DOHH2 (cell line): ENCODE results near the gene ARID5A.

Experiments used
- H3F3A ChIP-seq: fragments of 200-600 bp; sonication (generic), shearing (Covaris generic); 2 replicates; pipeline ENCODE4 v1.6.0; 2016; ENCODE audit warnings: antibody characterized with exemption, mild to moderate bottlenecking; ENCODE audit not compliant: control insufficient read depth, insufficient read depth
- H3K27ac ChIP-seq: fragments of 200-600 bp; sonication (generic); 2 replicates; pipeline ENCODE4 v1.5.1; 2014; ENCODE audit warnings: low read depth, mild to moderate bottlenecking, low read length, moderate library complexity
- H3K27me3 ChIP-seq: fragments of 200-600 bp; sonication (generic); 2 replicates; pipeline ENCODE4 v1.6.1; 2014; ENCODE audit warnings: mild to moderate bottlenecking, low read length, mixed read lengths; ENCODE audit not compliant: control insufficient read depth
- H3K36me3 ChIP-seq: fragments of 200-600 bp; sonication (generic); 2 replicates; pipeline ENCODE4 v1.6.1; 2014; ENCODE audit warnings: mild to moderate bottlenecking, low read length, moderate library complexity, mixed read lengths; ENCODE audit not compliant: control insufficient read depth
- H3K4me1 ChIP-seq: fragments of 200-600 bp; sonication (generic); 2 replicates; pipeline ENCODE4 v1.6.1; 2014; ENCODE audit warnings: mild to moderate bottlenecking, low read length, mixed read lengths; ENCODE audit not compliant: control insufficient read depth
- H3K4me2 ChIP-seq: fragments of 200-600 bp; sonication (generic); 2 replicates; pipeline ENCODE4 v1.6.0; 2014; ENCODE audit warnings: mild to moderate bottlenecking, low read length, moderate library complexity
- H3K4me3 ChIP-seq: fragments of 200-600 bp; sonication (generic); 2 replicates; pipeline ENCODE4 v1.5.1; 2014; ENCODE audit warnings: mild to moderate bottlenecking, low read length, mixed read lengths
- H3K79me2 ChIP-seq: fragments of 200-600 bp; sonication (generic); 2 replicates; pipeline ENCODE4 v1.6.1; 2014; ENCODE audit warnings: mild to moderate bottlenecking, low read length, mixed read lengths; ENCODE audit not compliant: control insufficient read depth
- H3K9me2 ChIP-seq: fragments of 200-600 bp; sonication (generic); replicated peaks from 2 replicates; pipeline ENCODE4 v1.6.1; 2014; ENCODE audit warnings: mild to moderate bottlenecking, low read length, mixed read lengths; ENCODE audit not compliant: control insufficient read depth
- H3K9me3 ChIP-seq: fragments of 200-600 bp; sonication (generic); 2 replicates; pipeline ENCODE4 v1.6.1; 2014; ENCODE audit warnings: antibody characterized with exemption, low read length, mixed read lengths; ENCODE audit not compliant: control insufficient read depth, insufficient read depth
- H4K20me1 ChIP-seq: fragments of 200-600 bp; sonication (generic); 2 replicates; pipeline ENCODE4 v1.6.0; 2014; ENCODE audit warnings: low read depth, mild to moderate bottlenecking, antibody characterized with exemption, low read length, moderate library complexity; ENCODE audit not compliant: control insufficient read depth, insufficient read depth
- EZH2phosphoT487 ChIP-seq: fragments of 200-600 bp; sonication (generic); IDR thresholded peaks from 2 replicates; pipeline ENCODE4 v1.6.1; 2017; ENCODE audit warnings: borderline replicate concordance, mild to moderate bottlenecking, antibody characterized with exemption, low read length, moderate library complexity, mixed read lengths
- TF ChIP-seq, protein P1 (sequence below): fragments of 200-600 bp; sonication (generic); IDR thresholded peaks from one replicate; pipeline ENCODE4 v1.5.1; 2014; ENCODE audit warnings: antibody characterized with exemption, mild to moderate bottlenecking, low read depth, low read length; ENCODE audit not compliant: poor library complexity, severe bottlenecking

The ARID5A gene

DNA sequence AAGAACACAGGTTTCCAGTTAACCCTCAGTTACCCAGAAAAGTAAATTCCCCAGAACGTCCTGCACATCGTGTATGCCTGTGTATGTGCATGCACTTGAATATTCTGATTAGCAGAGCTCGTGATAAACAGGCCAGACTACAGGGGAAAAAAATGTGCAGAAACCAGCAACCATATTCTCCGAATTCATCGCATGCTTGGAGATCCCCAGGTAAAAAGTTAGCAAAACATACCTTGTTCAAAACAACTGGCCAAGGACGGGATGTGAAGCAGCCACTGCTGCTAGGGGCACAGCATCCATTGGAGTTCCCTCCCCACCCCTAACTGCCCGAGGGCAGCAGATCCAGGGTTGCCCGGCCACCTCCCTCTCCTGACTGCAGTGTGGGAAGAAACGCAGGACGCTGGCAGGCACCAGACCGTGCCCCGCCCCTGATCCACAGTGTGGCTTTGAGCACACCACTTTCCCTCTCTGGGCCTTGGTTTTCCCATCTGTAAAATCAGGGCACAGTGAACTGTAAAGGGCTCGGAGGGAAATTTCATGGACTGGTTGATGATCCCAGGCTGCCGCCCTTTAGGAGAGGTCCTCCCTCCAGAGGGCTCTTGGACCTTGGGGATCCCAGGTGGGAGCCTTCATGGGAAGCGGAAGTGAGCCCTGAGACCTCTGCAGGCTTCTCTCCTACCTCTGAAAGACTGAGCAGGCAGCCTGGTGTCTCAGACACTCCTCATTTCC lies 11.9 kb upstream of the ARID5A start:
- Histone ChIP-seq H4K20me1 (no peaks in the 10 kb centered on the region), H3K79me2 (no peaks in the 10 kb centered on the region), H3K4me1 (peaks cover 5% of the 10 kb centered on the region; the same call in 1 of the 2 replicates), H3K4me2 (no peak overlapping the region), H3K27me3 (peaks cover 62% of the 10 kb centered on the region), H3K4me3 (no peak overlapping the region), H3F3A (no peaks in the 10 kb centered on the region), H3K27ac (no peak overlapping the region), H3K9me3 (no peaks in the 10 kb centered on the region), H3K9me2 (no peaks in the 10 kb centered on the region), H3K36me3 (no peaks in the 10 kb centered on the region)
- TF ChIP-seq EZH2phosphoT487: no peak
- TF ChIP-seq, protein P1, sequence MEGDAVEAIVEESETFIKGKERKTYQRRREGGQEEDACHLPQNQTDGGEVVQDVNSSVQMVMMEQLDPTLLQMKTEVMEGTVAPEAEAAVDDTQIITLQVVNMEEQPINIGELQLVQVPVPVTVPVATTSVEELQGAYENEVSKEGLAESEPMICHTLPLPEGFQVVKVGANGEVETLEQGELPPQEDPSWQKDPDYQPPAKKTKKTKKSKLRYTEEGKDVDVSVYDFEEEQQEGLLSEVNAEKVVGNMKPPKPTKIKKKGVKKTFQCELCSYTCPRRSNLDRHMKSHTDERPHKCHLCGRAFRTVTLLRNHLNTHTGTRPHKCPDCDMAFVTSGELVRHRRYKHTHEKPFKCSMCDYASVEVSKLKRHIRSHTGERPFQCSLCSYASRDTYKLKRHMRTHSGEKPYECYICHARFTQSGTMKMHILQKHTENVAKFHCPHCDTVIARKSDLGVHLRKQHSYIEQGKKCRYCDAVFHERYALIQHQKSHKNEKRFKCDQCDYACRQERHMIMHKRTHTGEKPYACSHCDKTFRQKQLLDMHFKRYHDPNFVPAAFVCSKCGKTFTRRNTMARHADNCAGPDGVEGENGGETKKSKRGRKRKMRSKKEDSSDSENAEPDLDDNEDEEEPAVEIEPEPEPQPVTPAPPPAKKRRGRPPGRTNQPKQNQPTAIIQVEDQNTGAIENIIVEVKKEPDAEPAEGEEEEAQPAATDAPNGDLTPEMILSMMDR: no peak

DNA sequence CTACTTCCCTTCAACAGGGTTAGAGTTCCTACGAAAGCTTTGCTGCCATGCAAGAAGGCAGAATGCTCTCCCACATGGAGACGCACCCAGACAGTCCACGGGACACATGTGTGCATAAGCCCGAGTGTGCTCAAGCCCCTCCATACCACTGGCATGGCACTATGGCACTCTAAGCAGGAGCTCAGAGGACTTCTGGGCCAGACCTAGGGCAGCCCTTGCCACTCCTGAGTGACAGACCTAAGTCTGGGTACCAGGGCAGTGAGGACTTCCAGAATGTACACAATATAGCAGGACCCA lies 11.4 kb upstream of the ARID5A start:
- Histone ChIP-seq H3K9me3 (no peaks in the 10 kb centered on the region), H3F3A (no peaks in the 10 kb centered on the region), H3K27me3 (peaks cover 67% of the 10 kb centered on the region), H3K4me1 (peaks cover 5% of the 10 kb centered on the region; the same call in 1 of the 2 replicates), H3K79me2 (no peaks in the 10 kb centered on the region), H3K4me2 (no peak overlapping the region), H3K36me3 (no peaks in the 10 kb centered on the region), H4K20me1 (no peaks in the 10 kb centered on the region), H3K9me2 (no peaks in the 10 kb centered on the region), H3K4me3 (no peak overlapping the region), H3K27ac (no peak overlapping the region)
- TF ChIP-seq, protein P1: no peak
- TF ChIP-seq EZH2phosphoT487: no peak

DNA sequence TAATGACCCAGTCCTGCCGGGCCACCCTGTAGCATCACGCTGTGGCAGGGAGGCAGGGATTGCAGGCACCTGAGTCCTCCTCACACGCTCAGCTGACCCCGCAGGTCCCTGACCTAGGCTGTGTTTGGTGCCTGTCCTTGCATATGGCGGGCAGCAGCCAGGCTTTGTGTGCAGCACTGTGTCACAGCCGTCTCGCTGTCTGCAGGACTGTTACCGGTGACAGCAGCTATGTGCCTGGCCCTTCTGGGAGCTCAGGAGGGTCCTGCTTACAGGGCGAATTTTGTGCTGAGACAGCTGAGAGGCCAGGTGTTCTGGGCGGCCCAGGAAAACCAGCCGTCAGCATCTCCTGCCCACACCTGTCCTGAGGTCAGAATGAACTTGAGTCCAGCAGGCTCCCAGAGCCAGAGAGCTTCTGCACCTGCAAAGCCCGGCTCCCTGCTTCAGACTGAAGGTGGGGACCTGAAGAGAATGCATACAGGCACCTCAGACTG lies 10.4 kb upstream of the ARID5A start:
- H4K20me1 ChIP-seq: no peaks in the 10 kb centered on the region
- H3K4me2 ChIP-seq: no peak overlapping the region
- H3K9me3 ChIP-seq: no peaks in the 10 kb centered on the region
- peaks cover 5% of the 10 kb centered on the region; the same call in 1 of the 2 replicates for H3K4me1 ChIP-seq
- H3K27ac ChIP-seq: no peak overlapping the region
- H3K36me3 ChIP-seq: no peaks in the 10 kb centered on the region
- H3K4me3 ChIP-seq: no peak overlapping the region
- H3K27me3 ChIP-seq: peaks cover 77% of the 10 kb centered on the region
- no peaks in the 10 kb centered on the region for H3F3A ChIP-seq
- no peaks in the 10 kb centered on the region for H3K79me2 ChIP-seq
- TF ChIP-seq EZH2phosphoT487: no peak
- TF ChIP-seq, protein P1: no peak
- no peaks in the 10 kb centered on the region for H3K9me2 ChIP-seq
